Gastrocnemius medialis (tissue), 4 donors: ENCODE data around the gene CRYM.

ENCODE experiments used
- POLR2A ChIP-seq, 2 donors: fragments of 450-650 bp; IDR thresholded peaks; one replicate each; pipeline ENCODE4 v1.6.1; 2017; ENCODE audit warnings: antibody characterized with exemption in 2 of 2, mild to moderate bottlenecking in 2 of 2, moderate library complexity in 2 of 2
- TF ChIP-seq, protein P1 (sequence below), 5 experiments: fragments of 450-650 bp in 3 of 5; fragments of 200-600 bp in 2 of 5; sonication (generic) in 2 of 5; IDR thresholded peaks in 4 of 5; conservative IDR thresholded peaks in 1 of 5; 1 replicate in 4 of 5; 2 replicates in 1 of 5; pipeline ENCODE4 v1.5.1; 2016 to 2019; ENCODE audit warnings: antibody characterized with exemption in 5 of 5, mild to moderate bottlenecking in 3 of 5, moderate library complexity in 3 of 5

GRCh38 chr16:21272253-21272652, 5.8 kb downstream of the CRYM start:
- TF ChIP-seq POLR2A (IDR thresholded peaks at IDR 0.05): no peak
- TF ChIP-seq, protein P1, sequence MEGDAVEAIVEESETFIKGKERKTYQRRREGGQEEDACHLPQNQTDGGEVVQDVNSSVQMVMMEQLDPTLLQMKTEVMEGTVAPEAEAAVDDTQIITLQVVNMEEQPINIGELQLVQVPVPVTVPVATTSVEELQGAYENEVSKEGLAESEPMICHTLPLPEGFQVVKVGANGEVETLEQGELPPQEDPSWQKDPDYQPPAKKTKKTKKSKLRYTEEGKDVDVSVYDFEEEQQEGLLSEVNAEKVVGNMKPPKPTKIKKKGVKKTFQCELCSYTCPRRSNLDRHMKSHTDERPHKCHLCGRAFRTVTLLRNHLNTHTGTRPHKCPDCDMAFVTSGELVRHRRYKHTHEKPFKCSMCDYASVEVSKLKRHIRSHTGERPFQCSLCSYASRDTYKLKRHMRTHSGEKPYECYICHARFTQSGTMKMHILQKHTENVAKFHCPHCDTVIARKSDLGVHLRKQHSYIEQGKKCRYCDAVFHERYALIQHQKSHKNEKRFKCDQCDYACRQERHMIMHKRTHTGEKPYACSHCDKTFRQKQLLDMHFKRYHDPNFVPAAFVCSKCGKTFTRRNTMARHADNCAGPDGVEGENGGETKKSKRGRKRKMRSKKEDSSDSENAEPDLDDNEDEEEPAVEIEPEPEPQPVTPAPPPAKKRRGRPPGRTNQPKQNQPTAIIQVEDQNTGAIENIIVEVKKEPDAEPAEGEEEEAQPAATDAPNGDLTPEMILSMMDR (IDR thresholded peaks at IDR 0.05 in 4 of 5, conservative IDR thresholded peaks at IDR 0.05 in 1 of 5): no peak
